Cardiac fibroblast (primary cell): ENCODE data around the gene CYRIA.

ENCODE experiments used
- DNase-seq, 2 donors: peaks; one replicate each; pipeline versions ENCODE4 v3.0.0 to v3.0.0-alpha.2; 2010; ENCODE audit warnings: low read depth in 2 of 2
- H3K4me3 ChIP-seq, 2 donors: replicated peaks in 1 of 2; 1 replicate in 1 of 2; 2 replicates in 1 of 2; pipeline ENCODE4 v1.5.1; 2011; ENCODE audit warnings: low read depth in 2 of 2, low read length in 2 of 2, mild to moderate bottlenecking in 2 of 2, moderate library complexity in 1 of 2
- CTCF ChIP-seq: IDR thresholded peaks from one replicate; pipeline ENCODE4 v1.5.1; 2011; ENCODE audit warnings: low read depth, mild to moderate bottlenecking, low read length, inconsistent platforms

Gene CYRIA

GRCh38 chr2:16640867-16641266 is 24.8 kb downstream of the CYRIA start:
- TF ChIP-seq CTCF: no peak
- no peak overlapping the region for H3K4me3 ChIP-seq
- peak; percentile 37 to 59 for DNase-seq

- H3K4me3 ChIP-seq: no peak overlapping the region
- TF ChIP-seq CTCF: no peak
- DNase-seq: no peak
Observed at GRCh38 chr2:16640001-16640700, 25.5 kb downstream of the CYRIA start.

GRCh38 chr2:16639431-16639830 is 26.2 kb downstream of the CYRIA start:
- H3K4me3 ChIP-seq: no peak overlapping the region
- no peak for TF ChIP-seq CTCF
- no peak for DNase-seq

GRCh38 chr2:16638946-16639345 is 26.7 kb downstream of the CYRIA start:
- TF ChIP-seq CTCF: no peak
- H3K4me3 ChIP-seq: no peak overlapping the region

GRCh38 chr2:16637304-16637703 is 28.3 kb downstream of the CYRIA start:
- H3K4me3 ChIP-seq: no peak overlapping the region
- no peak for DNase-seq
- TF ChIP-seq CTCF: no peak

More at GRCh38 chr2:16638946-16639345, 26.7 kb downstream of the CYRIA start:
- DNase-seq: no peak

- peak in 1 of 2 donors; percentile 73 for DNase-seq
- no peak for TF ChIP-seq CTCF
- H3K4me3 ChIP-seq: no peak overlapping the region
Observed at GRCh38 chr2:16635791-16636699, 29.6 kb downstream of the CYRIA start.
